OCI-LY7 (cell line): ENCODE data around the gene ATE1.

Experiments
- EZH2phosphoT487 ChIP-seq: fragments of 200-600 bp; sonication (generic); IDR thresholded peaks from 2 replicates; pipeline ENCODE4 v1.6.1; 2018; ENCODE audit warnings: low read depth, borderline replicate concordance, mild to moderate bottlenecking, mixed run types, antibody characterized with exemption, low read length, moderate library complexity, mixed read lengths
- TF ChIP-seq, protein P1 (sequence below): fragments of 200-600 bp; sonication (generic); conservative IDR thresholded peaks from 2 replicates; pipeline ENCODE4 v1.5.1; 2014; ENCODE audit warnings: mild to moderate bottlenecking, antibody characterized with exemption, low read length, moderate library complexity, mixed read lengths

DNA sequence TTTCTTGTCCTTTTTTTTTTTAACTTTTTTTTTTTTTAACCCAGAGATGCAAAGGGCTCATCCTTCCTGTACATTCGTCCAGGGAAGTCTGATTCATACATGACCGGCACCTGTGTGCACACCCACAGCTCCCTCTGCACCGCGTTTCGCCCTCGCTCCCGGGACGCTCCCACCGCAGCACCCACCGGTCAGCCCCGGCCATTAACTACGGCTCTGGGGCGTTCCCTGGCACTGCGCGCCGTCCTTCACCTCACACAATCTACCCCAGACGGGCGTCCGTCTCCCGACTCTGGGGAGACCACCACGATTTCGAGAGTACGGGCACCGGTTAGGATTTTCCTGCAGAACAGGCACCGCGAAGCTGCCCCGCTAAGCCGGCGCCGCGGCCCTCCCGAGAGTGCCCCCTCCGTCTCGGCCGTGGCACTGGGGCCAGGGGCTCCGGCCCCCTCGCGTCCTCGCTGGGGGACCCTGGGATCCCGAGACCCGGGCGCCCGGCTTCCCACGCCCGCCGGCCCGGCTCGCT, 452 bp downstream of the ATE1 start:
- TF ChIP-seq, protein P1, sequence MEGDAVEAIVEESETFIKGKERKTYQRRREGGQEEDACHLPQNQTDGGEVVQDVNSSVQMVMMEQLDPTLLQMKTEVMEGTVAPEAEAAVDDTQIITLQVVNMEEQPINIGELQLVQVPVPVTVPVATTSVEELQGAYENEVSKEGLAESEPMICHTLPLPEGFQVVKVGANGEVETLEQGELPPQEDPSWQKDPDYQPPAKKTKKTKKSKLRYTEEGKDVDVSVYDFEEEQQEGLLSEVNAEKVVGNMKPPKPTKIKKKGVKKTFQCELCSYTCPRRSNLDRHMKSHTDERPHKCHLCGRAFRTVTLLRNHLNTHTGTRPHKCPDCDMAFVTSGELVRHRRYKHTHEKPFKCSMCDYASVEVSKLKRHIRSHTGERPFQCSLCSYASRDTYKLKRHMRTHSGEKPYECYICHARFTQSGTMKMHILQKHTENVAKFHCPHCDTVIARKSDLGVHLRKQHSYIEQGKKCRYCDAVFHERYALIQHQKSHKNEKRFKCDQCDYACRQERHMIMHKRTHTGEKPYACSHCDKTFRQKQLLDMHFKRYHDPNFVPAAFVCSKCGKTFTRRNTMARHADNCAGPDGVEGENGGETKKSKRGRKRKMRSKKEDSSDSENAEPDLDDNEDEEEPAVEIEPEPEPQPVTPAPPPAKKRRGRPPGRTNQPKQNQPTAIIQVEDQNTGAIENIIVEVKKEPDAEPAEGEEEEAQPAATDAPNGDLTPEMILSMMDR = no peak
- no peak for TF ChIP-seq EZH2phosphoT487
